A375 (cell line): Measurements from ENCODE around the gene ZNF773. TPM values are rescaled to one million over a fixed set of nuclear protein-coding genes. Genes with fewer than 3 reads are reported as not detected.

Source experiments
- small RNA-seq: library from RNA; depleted of rRNA; stranded (forward); fragments of <200 nt; gene quantifications from one replicate; pipeline ENCODE3, GENCODE V24; 2014
- total RNA-seq: library from RNA; depleted of rRNA; stranded (reverse); fragments of >200 nt; shearing (Covaris generic); gene quantifications from 2 replicates; pipeline ENCODE4 v1.2.3, GENCODE V29; 2014; rRNA removed

ZNF773 gene
- total RNA-seq = 9.1 and 23.1 TPM in 2 replicates

GRCh38 chr19:57499680-57500395, at the start of gene ZNF773:
Gene ZNF773 (plus strand): TSS chr19:57499938. CDS start chr19:57500081, 143 bp downstream.

DNA sequence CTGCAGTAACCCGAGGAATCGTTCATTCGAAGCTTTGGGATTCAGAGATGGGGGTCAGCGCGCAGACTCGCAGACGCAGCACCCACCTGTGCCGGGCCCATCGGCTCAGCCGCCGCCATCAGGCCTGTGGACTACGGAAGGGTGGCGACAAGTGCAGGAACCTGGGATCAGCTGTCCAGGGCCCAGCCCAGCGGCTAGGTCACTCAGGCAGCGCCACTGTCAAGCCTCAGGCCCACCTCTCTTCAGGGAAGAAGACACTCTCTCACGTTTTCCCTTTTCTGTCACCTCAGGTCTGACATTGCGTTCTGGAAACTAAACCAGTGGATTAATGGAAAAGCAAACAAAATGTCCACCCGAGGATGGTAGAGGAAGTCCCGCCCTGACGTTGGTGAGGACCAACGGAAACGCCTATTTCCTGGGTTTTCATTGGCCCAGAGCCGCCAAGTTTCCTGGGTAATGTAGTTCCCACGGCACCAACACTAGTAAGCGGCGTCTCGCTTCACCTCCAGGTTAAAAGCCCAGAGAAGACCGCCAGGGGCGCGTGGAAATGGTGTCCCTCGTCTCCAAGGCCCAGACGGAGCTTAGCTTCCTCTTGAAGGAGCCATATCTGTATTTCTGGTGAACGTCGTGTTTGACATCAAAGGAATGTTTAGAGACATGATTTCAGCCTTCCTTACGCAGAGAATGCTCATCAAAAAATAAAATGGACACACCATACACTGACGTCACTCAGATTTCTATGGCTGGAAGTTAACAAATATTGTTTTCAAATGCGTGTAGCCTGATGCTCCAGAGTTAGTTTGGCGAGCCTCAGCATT, 22.3 kb upstream of the ZNF773 start, which contains the start of gene ZNF772:
TSS of gene ZNF772 (minus strand) at position 376 of the 818 bp plus-strand sequence. CDS start at position 119, 257 bp downstream.

DNA sequence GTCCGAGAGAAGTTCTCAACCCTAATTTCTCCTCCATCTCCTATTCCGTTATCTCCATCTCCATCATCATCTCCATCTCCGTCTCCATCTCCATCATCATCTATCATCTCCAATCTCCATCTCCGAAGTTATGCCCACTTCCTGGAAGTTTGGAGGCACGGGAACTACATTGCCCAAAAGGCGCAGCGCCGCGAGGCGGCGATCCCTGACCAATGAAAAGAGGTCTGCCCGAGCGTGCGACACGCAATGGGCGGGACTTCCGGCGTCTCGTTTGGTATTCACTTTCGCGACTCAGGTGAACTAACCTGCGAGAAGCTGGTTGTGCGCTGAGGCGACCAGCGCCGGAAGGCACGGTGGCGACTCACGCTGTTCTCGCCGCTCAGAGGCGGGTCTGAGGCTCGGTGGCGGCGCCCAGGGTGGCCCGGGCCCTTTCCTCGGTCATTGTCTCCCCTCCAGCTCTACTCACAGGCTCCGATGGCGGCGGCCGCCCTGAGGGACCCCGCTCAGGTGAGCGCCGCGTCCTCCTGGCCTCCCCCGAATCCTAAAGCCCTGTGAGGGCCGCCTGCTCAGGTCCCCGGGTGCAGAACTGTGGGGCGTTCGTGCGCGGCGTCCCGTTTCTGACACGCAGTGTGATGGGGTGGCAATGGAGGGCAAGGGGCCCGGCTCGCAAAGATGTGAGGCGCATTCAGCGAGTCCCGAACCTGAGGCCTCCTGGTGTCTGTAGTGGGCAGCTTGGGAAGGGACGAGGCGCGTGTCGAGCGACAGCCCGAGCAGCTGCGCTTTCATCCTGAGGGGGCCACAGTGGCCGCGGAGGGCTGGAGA, 12.1 kb upstream of the ZNF773 start, which contains the start of gene ZNF419:
TSS of gene ZNF419 (plus strand) at position 274 of the 822 bp plus-strand sequence. CDS start at position 475, 201 bp downstream.

GRCh38 chr19:57527136-57527881, 27.6 kb downstream of the ZNF773 start, which contains the start of gene ZNF549:
Gene ZNF549 (plus strand): TSS chr19:57527356. CDS start chr19:57527574, 218 bp downstream.

Small RNAs within 50 kb of the gene (small RNA-seq; reads per million reads assigned to genes)
- not detected for gene VN1R107P

Other genes with a start within 250 kb of the ZNF773 start
- 61.4 and 62.2 TPM in 2 replicates for gene ZNF460, start 219.5 kb upstream of the ZNF773 start, total RNA-seq
- 5.6 and 7.0 TPM in 2 replicates for gene ZNF543, start 179.5 kb upstream of the ZNF773 start, total RNA-seq
- 4.3 and 4.7 TPM in 2 replicates for gene ZNF304, start 148.7 kb upstream of the ZNF773 start, total RNA-seq
- 12.4 and 13.2 TPM in 2 replicates for gene TRAPPC2B, start 136.4 kb upstream of the ZNF773 start, total RNA-seq
- gene ZNF547, start 136.4 kb upstream of the ZNF773 start, total RNA-seq = 0.66 and 1.4 TPM in 2 replicates
- 24.1 and 29.3 TPM in 2 replicates for gene ZNF548, start 110.1 kb upstream of the ZNF773 start, total RNA-seq
- 8.4 and 9.6 TPM in 2 replicates for gene ZNF17, start 88.8 kb upstream of the ZNF773 start, total RNA-seq
- 16.1 and 24.3 TPM in 2 replicates for gene ZNF749, start 64.6 kb upstream of the ZNF773 start, total RNA-seq
- gene VN1R1, start 42.8 kb upstream of the ZNF773 start, total RNA-seq = 0.15 and 0.50 TPM in 2 replicates
- 12.3 and 15.8 TPM in 2 replicates for gene ZNF772, start 22.4 kb upstream of the ZNF773 start, total RNA-seq
- 7.7 and 17.7 TPM in 2 replicates for gene ZNF419, start 12.2 kb upstream of the ZNF773 start, total RNA-seq
- gene ZNF549, start 27.4 kb downstream of the ZNF773 start, total RNA-seq = 2.3 and 4.2 TPM in 2 replicates
- 11.8 and 12.6 TPM in 2 replicates for gene ZNF550, start 59.9 kb downstream of the ZNF773 start, total RNA-seq
- 3.8 and 5.2 TPM in 2 replicates for gene ZNF416, start 79.0 kb downstream of the ZNF773 start, total RNA-seq
- gene ZIK1, start 84.2 kb downstream of the ZNF773 start, total RNA-seq = 11.8 and 17.0 TPM in 2 replicates
- gene ZNF530, start 99.9 kb downstream of the ZNF773 start, total RNA-seq = 9.0 and 9.4 TPM in 2 replicates
- gene ZNF134, start 114.3 kb downstream of the ZNF773 start, total RNA-seq = 28.7 and 33.7 TPM in 2 replicates
- 5.9 and 6.7 TPM in 2 replicates for gene ZNF211, start 133.2 kb downstream of the ZNF773 start, total RNA-seq
- not detected in 2 replicates for gene ZSCAN4, start 169.0 kb downstream of the ZNF773 start, total RNA-seq
- 30.1 and 35.6 TPM in 2 replicates for gene ZNF551, start 182.0 kb downstream of the ZNF773 start, total RNA-seq
- 0.03 TPM in 1 of 2 replicates, not detected in the other for gene ZNF154, start 209.3 kb downstream of the ZNF773 start, total RNA-seq
- gene ZNF671, start 227.7 kb downstream of the ZNF773 start, total RNA-seq = 3.4 and 4.5 TPM in 2 replicates
- gene ZNF776, start 246.9 kb downstream of the ZNF773 start, total RNA-seq = 7.2 and 13.3 TPM in 2 replicates